GM19035 (cell line): ENCODE data around the gene SLC16A2.
"Not testable (repeated sequence)": the region's sequence is repeated elsewhere in the genome, so short reads cannot be mapped to it uniquely, and the experiment has no call there.

Source experiments
- ATAC-seq: cut with Tn5 transposase; IDR thresholded peaks from one replicate; pipeline ENCODE4 v1.9.1; 2021; ENCODE audit not compliant: unreplicated experiment

SLC16A2 gene

DNA sequence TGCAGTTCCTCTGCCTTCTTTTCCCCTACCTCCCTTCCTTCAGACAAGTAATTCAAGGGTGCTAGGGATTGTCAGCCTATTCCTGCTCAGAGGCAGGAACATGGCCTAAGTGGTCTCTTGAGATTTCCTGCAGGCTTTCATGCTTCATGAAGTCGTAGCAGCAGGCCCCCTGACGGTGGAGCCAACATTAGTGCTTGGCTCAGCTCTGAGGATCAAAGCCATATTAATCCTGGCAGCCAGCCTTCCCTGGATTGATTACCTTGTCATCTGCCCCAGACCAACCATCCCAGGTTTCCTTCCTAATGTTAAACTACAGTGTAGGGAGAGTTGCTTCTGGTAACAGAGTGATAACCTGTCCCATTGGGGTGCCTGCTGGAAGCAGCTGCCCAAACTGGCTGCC lies 84.1 kb downstream of the SLC16A2 start:
- ATAC-seq: no peak

DNA sequence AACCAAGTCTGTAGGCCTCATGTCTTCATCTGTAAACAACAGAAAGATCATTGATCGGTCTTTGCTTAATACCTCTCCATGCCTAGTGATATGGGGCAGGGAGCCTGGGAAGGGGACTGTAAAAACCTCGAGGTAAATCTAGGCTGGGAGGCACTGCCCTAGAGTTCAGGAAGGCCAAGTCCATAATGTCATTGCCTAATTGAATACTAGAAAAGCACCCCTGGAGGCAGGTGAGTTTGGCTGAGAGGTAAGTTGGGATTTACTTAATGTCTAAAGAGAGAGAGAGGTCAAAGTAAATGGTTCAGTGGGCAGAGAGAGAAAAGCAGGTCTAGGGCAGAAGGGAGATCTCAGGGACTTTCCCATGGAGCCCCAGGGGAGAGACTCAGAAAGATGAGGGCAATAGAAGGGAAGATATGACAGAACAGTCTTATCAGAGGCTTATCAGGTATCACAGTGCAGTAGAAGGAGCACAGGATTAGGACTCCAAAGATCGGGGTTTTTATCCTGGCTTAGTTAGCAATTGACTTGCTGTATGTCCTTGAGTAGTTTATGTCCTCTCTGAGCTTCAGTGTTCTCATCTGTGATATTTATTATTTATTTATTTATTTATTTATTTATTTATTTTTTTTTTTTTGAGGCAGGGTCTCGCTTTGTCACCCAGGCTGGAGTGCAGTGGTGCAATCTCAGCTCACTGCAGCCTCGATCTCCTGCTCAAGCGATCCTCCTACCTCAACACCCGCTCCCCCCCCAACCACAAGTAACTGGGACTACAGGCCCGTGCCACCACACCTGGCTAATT lies 85.2 kb downstream of the SLC16A2 start:
- ATAC-seq: peak; percentile 82

DNA sequence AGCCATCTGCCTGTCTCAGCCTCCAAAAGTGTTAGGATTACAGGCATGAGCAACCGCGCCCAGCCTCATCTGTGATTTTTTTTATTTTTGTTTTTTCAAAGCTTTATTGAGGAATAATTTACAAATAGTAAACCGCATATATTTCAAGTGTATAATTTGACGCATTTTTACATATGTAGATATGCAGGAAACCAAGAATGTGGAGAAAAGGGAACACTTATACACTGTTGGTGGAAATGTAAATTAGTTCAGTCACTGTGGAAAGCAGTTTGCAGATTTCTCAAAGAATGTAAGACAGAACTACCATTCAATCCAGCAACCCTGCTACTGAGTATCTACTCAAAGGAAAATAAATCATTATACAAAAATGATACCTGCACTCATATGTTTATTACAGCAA lies 85.9 kb downstream of the SLC16A2 start:
- no peak for ATAC-seq

DNA sequence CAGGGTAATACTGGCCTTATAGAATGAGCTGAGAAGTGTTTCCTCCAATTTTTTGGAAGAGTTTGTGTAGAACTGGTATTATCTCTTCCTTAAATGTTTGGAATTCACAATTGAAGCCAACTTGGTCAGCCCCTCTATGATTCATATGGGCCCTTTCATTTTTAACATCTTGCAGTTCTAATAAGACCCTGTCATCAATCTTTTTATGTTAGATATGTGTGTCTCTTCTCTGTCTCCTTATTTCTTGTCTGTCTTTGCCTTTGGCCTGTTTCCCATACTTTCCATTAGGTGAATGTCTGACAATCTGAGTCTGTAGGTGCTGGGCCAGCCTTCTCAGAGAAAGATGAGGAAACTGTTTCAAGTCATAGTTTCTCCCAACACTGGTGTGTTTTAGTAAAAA lies 88.7 kb downstream of the SLC16A2 start:
- no peak for ATAC-seq

DNA sequence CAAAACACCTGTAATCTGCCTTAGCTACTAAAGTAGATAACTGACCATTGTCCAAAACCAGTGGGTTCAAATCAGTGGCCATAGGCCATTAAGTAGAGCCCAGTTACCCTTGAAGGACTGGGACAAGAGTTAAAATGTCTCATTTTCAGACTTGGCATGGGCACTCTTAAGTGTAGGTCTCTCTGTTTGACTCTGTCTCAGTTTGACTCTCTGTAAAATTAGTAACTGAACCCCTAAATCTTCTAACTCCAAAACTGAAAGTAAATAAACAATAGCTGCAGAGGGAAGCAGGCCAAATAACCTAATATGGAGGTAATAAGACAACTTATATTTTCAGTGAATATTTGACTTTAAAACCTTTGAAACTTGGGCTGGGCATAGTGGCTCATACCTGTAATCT lies 89.1 kb downstream of the SLC16A2 start:
- ATAC-seq: no peak

DNA sequence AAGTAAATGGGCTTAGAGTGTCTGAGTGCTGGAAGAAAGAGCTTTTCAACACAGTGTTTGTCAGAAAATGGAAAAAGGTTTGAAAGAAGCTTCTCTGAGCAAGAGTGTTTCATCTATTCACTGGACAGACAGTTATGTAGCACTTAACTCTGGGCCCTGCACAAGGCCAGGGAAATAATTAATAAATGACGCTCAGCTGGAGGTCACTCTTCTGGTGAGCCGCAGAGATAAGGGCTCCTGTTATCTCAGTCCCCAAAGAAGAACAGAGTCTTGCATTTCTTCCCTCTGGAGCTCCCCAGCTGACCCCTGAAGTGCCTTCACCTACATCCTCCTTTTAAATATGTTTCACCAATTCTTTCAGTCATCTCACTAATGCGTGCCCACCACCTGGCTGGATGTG lies 90.4 kb downstream of the SLC16A2 start:
- no peak for ATAC-seq

DNA sequence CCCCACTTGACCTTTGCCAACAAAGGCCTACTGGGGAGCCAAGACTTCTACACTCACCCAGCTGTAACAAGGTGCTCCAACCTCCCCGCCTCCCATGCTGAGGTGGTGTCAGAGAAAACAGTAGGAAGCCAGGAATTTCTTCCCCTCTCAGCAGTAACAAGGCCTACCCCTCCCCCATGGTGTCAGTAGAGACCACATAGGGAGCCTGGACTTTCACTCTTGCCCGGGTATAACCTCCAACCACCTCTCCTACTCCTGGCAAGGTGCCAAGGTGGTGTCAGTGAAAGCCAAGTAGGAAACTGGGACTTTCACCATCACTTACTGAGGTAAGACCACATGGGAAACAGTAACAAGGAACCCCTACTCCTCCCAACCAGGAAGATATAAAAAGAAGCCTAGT lies 93.1 kb downstream of the SLC16A2 start:
- no peak for ATAC-seq

DNA sequence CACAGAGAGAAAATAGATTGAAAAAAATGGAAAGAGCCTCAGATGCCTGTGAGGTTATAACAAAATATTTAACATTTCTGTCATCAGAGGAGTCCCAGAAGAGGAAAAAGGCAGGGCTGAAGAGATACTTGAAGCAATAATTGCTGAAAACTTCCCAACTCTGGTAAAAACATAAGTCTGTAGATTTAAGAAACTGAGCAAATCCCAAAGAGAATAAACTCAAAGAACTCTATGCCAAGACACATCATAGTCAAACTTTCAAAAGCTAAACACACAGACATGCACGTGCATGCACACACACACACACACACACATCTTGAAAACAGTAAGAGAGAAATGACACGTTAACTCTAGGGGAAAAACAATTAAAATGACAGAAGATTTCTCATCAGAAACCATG lies 94.1 kb downstream of the SLC16A2 start:
- no peak for ATAC-seq

DNA sequence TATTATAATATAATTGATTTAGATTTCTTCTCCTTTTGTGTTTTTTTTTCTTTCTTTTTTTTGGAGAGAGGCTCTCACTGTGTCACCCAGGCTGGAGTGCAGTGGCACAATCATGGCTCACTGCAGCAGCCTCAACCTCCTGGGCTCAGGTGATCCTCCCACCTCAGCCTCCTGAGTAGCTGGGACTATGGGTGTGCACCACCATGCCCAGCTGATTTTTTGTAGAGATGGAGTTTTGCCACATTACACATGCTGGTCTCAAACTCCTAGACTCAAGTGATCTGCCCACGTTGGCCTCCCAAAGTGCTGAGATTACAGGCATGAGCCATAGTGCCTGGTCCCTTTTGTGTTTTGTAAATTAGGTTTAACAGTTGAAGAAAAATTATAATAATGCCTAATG lies 94.7 kb downstream of the SLC16A2 start:
- ATAC-seq: not testable (repeated sequence)

DNA sequence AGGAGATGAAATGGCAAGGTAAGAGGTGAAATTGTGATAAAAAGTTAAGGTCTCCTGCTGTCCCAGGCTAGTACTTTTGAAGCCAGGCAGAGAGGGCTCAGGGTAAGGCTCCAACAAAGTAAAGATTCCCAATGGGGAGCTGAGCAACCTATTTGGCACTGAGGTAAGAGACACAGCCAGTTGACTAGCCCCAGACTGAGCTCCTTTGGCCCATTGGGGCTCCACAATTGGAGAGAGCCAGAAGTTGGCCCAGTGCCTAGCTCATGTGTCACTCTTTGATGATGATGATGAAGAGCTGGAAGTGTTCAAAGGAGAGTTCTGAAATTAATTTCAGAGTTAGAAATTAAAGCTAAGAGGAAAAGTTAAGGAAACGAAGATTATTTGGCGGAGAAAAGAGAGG lies 98.6 kb downstream of the SLC16A2 start:
- ATAC-seq: no peak

DNA sequence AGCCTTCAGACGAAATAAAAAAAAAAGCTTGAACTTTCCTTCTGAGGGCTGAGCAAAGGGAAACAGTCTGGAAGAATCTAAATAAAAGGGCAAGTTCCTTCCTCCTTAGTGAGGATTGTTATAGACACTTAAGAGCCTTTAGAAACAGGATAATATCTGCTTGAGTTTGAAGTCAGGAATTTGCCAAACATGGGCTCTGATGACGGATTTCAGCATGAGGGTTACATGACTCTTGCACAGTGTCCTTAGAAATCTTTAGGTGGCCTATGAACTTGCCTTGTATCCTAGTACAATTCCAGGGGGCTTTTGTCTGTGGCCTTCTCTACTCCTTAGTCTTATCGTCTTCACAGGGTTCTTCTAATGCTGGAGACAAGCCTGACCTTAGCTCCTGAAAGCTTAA lies 99.0 kb downstream of the SLC16A2 start:
- ATAC-seq: no peak

DNA sequence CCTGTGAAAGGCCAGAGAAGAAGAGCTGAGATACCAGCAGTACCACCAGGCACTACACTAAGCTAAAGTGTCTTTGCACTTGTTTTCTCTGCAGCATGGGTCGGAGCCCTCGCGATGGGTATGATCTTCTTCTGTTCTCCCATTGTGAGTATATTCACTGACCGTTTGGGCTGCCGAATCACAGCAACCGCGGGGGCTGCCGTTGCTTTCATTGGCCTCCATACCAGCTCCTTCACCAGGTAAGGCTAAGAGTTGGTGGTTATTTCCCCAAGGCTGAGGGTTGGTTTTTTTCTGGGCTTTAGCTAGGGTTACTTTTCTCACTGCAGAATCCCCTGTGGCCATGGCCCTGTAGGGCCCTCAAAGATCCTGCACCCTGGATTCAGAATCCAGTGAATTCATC lies 99.6 kb downstream of the SLC16A2 start:
- ATAC-seq: no peak

DNA sequence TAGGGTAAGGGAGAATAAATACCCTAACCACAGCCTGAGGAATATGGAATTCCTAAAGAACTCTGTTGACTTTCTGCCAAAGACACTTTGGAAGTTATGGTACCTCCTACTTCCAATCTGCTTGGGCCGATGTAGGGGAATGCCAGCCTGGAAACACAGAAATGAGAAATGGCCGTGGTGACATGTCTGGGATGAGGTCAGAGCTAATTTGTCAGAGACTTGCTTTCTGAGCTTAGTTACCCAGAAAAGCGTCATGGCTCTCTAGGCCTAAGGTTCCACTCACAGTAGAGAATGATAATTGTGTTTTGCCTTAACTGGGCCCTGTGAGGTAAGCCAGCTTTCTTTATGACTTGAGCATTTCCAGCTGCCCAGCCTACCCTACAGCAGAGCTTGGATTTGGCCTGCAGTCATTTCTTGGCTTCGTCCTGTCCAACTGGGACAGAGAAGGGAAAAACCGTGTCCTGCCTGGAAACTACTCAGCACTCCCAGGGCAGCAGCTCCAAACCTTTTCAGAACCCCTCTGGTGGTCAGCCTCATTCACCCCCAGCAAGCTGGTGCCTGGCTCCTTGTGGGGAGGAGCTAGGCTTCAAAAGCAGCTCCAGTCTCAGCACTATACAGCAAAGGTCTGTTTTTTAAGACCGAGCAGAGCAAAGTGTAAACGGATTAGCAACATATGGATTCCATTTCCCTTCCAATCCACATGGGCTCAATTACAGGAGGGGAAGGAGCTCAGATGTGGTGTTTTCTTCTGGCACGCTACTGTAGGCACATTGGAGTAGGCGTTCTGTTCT lies 100.9 kb downstream of the SLC16A2 start:
- no peak for ATAC-seq

DNA sequence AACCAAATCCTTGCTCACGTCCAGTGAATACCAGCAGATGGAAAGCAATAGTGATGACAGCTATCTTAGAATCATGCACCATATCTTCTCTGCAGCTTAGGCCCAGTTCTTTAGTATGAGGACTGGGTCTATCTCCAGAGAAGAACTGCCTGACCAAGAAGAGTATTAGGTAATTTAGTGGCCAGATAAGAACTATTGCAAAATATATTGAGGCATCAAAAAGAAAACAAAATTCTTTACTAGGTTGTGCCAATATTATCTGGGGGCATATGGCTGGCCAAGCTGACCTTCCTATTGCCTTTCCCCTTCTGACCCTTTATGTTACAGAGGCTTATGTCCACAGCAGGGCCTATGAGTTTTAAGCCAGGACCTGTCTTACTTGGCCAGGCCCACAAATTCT lies 101.9 kb downstream of the SLC16A2 start:
- ATAC-seq: no peak

DNA sequence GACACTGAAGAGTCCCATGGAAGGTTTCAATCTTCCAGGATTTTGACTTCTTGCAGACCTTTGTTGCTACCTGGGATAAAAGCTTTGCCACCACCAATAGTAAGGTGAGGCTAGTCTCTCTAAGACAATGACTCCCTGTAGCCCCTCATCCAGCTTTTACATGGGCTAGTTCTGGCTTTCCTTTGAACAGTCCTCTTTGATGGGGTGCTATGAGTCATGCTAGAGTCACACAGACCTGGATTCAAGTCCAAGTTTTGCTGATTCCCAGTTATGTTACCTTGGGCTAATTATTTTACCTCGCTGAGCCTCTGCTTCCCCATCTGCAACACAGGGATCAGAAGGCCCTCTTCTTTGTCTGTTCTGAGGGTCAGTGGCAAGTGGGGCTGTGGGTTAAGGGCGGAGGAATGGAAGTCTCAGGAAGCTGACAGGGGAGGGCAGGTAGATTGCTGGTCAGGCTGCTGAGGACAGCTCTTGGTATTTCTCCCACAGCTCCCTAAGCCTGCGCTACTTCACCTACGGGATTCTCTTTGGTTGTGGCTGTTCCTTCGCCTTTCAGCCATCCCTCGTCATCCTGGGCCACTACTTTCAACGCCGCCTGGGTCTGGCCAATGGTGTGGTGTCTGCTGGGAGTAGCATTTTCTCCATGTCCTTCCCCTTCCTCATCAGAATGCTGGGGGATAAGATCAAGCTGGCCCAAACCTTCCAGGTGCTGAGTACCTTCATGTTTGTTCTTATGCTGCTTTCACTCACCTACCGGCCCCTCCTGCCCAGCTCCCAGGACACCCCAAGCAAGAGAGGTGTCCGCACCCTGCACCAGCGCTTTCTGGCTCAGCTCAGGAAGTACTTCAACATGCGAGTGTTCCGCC lies 102.8 kb downstream of the SLC16A2 start:
- no peak for ATAC-seq

DNA sequence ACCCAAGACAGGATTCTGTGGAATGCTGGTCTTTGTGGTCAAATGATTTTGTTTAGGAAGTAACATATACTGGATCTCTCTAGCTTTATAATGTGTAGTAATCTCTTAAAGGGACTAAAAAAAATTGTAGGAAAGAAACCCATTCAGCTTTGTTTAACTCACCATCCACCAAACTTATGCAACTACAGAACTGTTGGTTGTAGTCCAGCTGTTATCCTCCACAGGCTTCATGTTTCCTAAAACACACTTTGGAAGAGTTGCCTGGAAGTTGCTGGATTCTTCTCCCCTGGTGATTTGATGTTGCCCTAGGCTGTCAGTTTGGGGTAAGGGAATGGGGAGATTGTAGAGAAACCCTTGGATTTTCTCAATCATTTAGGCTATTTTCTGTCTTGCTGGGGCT lies 103.8 kb downstream of the SLC16A2 start:
- ATAC-seq: no peak

DNA sequence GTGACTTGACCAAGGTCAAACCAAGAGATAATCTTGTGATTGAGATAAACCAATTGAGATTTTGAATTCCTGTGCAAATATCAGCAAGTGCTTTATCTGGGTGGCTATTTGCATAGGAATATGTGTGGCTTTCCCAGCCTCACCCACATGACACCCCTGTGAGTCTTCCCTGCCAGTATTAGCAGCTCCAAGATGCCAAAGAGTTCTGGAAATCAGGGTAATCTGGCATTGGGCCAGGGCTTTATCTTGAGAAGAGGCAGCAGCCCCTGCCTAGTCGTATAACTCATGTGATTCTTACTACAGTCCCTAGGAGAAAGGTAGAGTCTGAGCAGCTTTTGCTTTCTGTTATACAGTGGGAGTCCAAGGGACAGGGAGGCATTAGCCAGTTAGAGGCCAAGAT lies 105.5 kb downstream of the SLC16A2 start:
- no peak for ATAC-seq

DNA sequence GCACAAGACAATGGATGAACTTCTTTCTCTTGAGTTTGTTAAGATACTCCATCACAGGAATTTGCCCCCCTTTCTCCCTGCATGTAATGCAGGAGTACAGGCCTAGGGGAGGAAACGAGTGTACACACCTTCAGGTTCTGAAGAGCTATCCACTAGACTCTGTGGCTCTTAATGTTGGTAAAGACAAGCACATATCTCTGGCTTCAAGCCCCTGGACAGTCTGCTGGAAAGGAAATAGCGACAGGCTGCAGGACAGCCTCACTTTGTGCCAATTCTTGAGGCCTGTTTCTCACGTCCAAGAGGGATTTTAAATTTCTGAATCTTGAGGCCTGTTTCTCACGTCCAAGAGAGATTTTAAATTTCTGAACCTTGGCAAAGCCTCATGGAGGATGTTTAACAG lies 106.1 kb downstream of the SLC16A2 start:
- no peak for ATAC-seq

DNA sequence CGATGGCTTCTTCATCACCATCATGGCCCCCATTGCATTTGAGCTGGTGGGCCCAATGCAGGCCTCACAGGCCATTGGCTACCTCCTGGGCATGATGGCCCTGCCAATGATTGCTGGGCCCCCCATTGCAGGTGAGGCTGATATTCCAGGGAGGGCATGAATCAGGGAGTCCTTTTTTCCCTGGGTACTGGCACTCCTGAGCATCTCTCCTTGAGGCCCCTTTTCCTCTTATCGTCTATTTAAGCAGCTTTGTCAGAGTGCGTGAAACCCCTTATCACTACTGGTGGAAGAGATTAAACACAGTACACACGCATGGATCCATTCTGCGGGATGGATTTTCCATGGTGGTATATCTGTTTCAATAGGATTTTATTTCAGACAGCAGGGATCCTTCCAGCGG lies 108.0 kb downstream of the SLC16A2 start:
- no peak for ATAC-seq

DNA sequence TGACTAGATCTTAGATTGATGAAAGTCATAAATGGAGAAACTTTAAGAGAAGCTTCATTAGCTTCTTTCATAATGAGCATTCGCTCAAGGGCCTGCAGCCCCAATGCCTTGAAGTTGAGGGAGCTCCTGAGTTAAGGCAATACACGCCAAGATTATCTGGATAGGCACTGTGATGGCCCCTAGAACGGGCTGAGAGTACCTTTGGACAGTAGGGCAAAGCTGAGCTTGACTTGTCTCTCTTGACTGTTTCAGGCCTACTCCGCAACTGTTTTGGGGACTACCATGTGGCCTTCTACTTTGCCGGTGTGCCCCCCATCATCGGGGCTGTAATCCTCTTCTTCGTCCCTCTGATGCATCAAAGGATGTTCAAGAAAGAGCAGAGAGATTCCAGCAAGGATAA lies 109.8 kb downstream of the SLC16A2 start:
- ATAC-seq: no peak

DNA sequence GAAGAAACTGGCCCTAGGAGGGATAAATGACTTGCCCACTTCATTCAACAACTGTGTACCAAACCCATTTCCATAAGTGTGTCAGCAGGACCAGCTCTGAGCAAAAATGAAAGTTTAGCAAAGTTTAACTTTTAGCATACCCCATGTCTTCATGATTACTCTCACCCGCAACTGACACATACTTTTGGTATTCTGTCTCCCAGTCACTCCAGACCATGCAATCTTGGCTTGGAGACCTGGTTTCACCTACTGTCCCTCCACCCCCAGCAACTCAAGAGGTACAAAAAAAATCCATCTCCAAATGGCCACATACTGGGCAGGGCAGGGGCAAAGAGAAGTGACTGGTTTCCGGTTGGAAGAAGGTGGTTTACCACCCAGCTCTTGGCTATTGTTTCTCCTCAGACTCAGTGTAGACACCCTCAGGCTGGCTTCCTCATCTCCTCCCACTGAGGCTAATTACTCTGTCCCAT lies 113.3 kb downstream of the SLC16A2 start:
- ATAC-seq: peak; percentile 32

DNA sequence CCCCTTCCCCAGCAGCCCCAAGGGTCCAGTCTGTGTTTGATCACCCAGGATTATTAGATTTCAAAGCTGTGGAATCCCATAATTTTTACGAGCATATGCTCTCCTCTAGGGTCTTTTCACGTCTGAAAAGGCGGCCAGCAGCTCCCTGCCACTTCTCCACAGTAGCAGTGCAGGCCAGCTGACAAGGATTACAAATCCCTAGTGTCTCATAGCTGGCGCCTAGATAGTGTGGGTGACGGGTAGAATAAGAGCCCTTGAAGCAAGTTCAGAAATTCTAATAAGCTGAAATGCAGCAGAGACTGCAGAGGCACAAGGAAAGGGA lies 113.8 kb downstream of the SLC16A2 start:
- no peak for ATAC-seq
